GM18505 (cell line): ENCODE measurements around the gene BICC1.

Source experiments
- ATAC-seq: cut with Tn5 transposase; IDR thresholded peaks from one replicate; pipeline ENCODE4 v1.9.1; 2021; ENCODE audit not compliant: unreplicated experiment
- POLR2A ChIP-seq: IDR thresholded peaks from 4 replicates; pipeline ENCODE4 v1.6.1; 2011; ENCODE audit warnings: borderline replicate concordance; ENCODE audit not compliant: insufficient read depth, insufficient read length; ENCODE audit errors: extremely low read depth

The BICC1 gene

GRCh38 chr10:58782876-58783851 lies 270.5 kb downstream of the BICC1 start:
- no peak for ATAC-seq
- no peak for TF ChIP-seq POLR2A

- no peak for TF ChIP-seq POLR2A
- ATAC-seq: no peak
Observed at GRCh38 chr10:58784361-58784760, 271.7 kb downstream of the BICC1 start.

- TF ChIP-seq POLR2A: no peak
- ATAC-seq: no peak
Observed at GRCh38 chr10:58785354-58785753, 272.7 kb downstream of the BICC1 start.

- no peak for ATAC-seq
Observed at GRCh38 chr10:58791137-58791536, 278.5 kb downstream of the BICC1 start.

GRCh38 chr10:58795560-58795959 lies 282.9 kb downstream of the BICC1 start:
- ATAC-seq: no peak
- no peak for TF ChIP-seq POLR2A

More at GRCh38 chr10:58791137-58791536, 278.5 kb downstream of the BICC1 start:
- TF ChIP-seq POLR2A: no peak

- TF ChIP-seq POLR2A: no peak
- no peak for ATAC-seq
Observed at GRCh38 chr10:58796242-58796641, 283.6 kb downstream of the BICC1 start.

- no peak for ATAC-seq
- no peak for TF ChIP-seq POLR2A
Observed at GRCh38 chr10:58796824-58797223, 284.2 kb downstream of the BICC1 start.

GRCh38 chr10:58797356-58797755 lies 284.7 kb downstream of the BICC1 start:
- ATAC-seq: no peak

GRCh38 chr10:58802047-58802446 lies 289.4 kb downstream of the BICC1 start:
- TF ChIP-seq POLR2A: no peak
- ATAC-seq: no peak

More at GRCh38 chr10:58797356-58797755, 284.7 kb downstream of the BICC1 start:
- no peak for TF ChIP-seq POLR2A

- ATAC-seq: no peak
- no peak for TF ChIP-seq POLR2A
Observed at GRCh38 chr10:58806323-58806722, 293.7 kb downstream of the BICC1 start.

- no peak for TF ChIP-seq POLR2A
- no peak for ATAC-seq
Observed at GRCh38 chr10:58806970-58807628, 294.4 kb downstream of the BICC1 start.

GRCh38 chr10:58807629-58808022 lies 295.0 kb downstream of the BICC1 start:
- no peak for TF ChIP-seq POLR2A
- no peak for ATAC-seq

- no peak for ATAC-seq
- TF ChIP-seq POLR2A: no peak
Observed at GRCh38 chr10:58810751-58811150, 298.1 kb downstream of the BICC1 start.

- no peak for TF ChIP-seq POLR2A
- ATAC-seq: no peak
Observed at GRCh38 chr10:58813573-58813972, 300.9 kb downstream of the BICC1 start.
